Gastrocnemius medialis (tissue), 4 donors: Measurements from ENCODE around the gene WDFY3. TPM values are rescaled to one million over a fixed set of nuclear protein-coding genes. Genes with fewer than 3 reads are reported as not detected.

Experiments used
- ATAC-seq, 2 donors: fragments of 150-250 bp; one replicate each; pipeline ENCODE4 v1.9.1; 2016
- DNase-seq, 2 donors: peaks; one replicate each; pipeline ENCODE4 v3.0.0-alpha.2; 2019
- H3K27ac ChIP-seq, 4 donors: fragments of 200-600 bp; sonication (generic); 1 replicate in 1 of 4; 2 replicates in 3 of 4; pipeline ENCODE4 v1.5.1; 2016 to 2018; ENCODE audit warnings: mild to moderate bottlenecking in 2 of 4, moderate library complexity in 1 of 4
- H3K27me3 ChIP-seq, 3 donors: fragments of 200-600 bp; sonication (generic) in 2 of 3; 1 replicate in 1 of 3; 2 replicates in 2 of 3; pipeline versions ENCODE4 v1.5.1 to v1.6.0; 2016 to 2019; ENCODE audit warnings: mild to moderate bottlenecking in 1 of 3, moderate library complexity in 1 of 3
- H3K36me3 ChIP-seq, 2 donors: fragments of 200-600 bp; sonication (generic) in 1 of 2; one replicate each; pipeline ENCODE4 v1.5.1; 2017 to 2018
- H3K4me1 ChIP-seq, 2 donors: fragments of 200-600 bp; sonication (generic) in 1 of 2; one replicate each; pipeline ENCODE4 v1.5.1; 2016 to 2017; ENCODE audit warnings: mild to moderate bottlenecking in 2 of 2
- H3K4me3 ChIP-seq, 4 donors: fragments of 200-600 bp; sonication (generic) in 3 of 4; 1 replicate in 1 of 4; 2 replicates in 3 of 4; pipeline ENCODE4 v1.5.1; 2016 to 2019; ENCODE audit warnings: mild to moderate bottlenecking in 2 of 4
- H3K9me3 ChIP-seq, 3 donors: fragments of 200-600 bp; sonication (generic) in 2 of 3; 1 replicate in 1 of 3; 2 replicates in 2 of 3; pipeline ENCODE4 v1.5.1; 2016 to 2019
- POLR2A ChIP-seq, 2 donors: fragments of 450-650 bp; IDR thresholded peaks; one replicate each; pipeline ENCODE4 v1.6.1; 2017; ENCODE audit warnings: antibody characterized with exemption in 2 of 2, mild to moderate bottlenecking in 2 of 2, moderate library complexity in 2 of 2
- in situ Hi-C, 4 donors: fragments of 200-750 bp; cut with MboI; loops; one replicate each; pipeline versions ENCODE4 v1.15.0 to v1.8.0; 2017; ENCODE audit warnings: low sequenced_read_pairs in 4 of 4
- intact Hi-C: fragments of 100-400 bp; cut with DNase I; formaldehyde crosslinking; loops from one replicate; pipeline ENCODE4 v1.15.1; 2023; ENCODE audit warnings: low total_unique reads
- total RNA-seq, 4 donors: library from RNA; depleted of rRNA; stranded (reverse); fragments of >200 nt; gene quantifications; one replicate each; pipeline versions ENCODE4 v1.1.0 to v1.2.3, GENCODE V29; 2016
- TF ChIP-seq, protein P1 (sequence below), 5 experiments: fragments of 450-650 bp in 3 of 5; fragments of 200-600 bp in 2 of 5; sonication (generic) in 2 of 5; IDR thresholded peaks in 4 of 5; conservative IDR thresholded peaks in 1 of 5; 1 replicate in 4 of 5; 2 replicates in 1 of 5; pipeline ENCODE4 v1.5.1; 2016 to 2019; ENCODE audit warnings: antibody characterized with exemption in 5 of 5, mild to moderate bottlenecking in 3 of 5, moderate library complexity in 3 of 5

WDFY3 gene
- total RNA-seq, 4 donors from 2014 or later = 28.3 to 65.9 (median 36.4) TPM

DNA sequence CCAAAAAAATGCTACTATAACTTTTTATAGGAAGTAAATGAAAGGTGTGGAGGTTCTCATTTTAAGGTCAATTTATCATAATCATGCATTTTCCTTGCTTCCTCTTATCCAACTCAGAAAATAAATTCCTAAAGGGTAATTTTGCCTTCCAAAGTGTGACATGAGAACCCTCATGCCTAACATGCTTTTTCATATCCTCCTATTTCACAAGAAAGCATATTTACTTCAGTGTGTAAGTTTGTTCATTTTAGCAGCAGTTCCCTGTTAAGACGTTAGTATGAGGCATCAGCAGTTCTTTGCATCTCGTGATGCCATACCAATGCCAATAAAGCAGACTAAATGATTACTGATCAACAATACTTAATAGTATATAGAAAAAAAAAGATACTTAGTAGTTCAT lies 18.4 kb downstream of the WDFY3 start:
- H3K4me1 ChIP-seq = peaks cover 38 to 49% of the 10 kb centered on the region in 2 donors
- intact Hi-C loops = no loop called here
- H3K9me3 ChIP-seq = no peaks in the 10 kb centered on the region
- no peak overlapping the region for H3K27ac ChIP-seq
- TF ChIP-seq, protein P1, sequence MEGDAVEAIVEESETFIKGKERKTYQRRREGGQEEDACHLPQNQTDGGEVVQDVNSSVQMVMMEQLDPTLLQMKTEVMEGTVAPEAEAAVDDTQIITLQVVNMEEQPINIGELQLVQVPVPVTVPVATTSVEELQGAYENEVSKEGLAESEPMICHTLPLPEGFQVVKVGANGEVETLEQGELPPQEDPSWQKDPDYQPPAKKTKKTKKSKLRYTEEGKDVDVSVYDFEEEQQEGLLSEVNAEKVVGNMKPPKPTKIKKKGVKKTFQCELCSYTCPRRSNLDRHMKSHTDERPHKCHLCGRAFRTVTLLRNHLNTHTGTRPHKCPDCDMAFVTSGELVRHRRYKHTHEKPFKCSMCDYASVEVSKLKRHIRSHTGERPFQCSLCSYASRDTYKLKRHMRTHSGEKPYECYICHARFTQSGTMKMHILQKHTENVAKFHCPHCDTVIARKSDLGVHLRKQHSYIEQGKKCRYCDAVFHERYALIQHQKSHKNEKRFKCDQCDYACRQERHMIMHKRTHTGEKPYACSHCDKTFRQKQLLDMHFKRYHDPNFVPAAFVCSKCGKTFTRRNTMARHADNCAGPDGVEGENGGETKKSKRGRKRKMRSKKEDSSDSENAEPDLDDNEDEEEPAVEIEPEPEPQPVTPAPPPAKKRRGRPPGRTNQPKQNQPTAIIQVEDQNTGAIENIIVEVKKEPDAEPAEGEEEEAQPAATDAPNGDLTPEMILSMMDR (IDR thresholded peaks at IDR 0.05 in 4 of 5, conservative IDR thresholded peaks at IDR 0.05 in 1 of 5) = no peak
- no peak for TF ChIP-seq POLR2A (IDR thresholded peaks at IDR 0.05)
- no peak for ATAC-seq
- no peak overlapping the region for H3K4me3 ChIP-seq
- no peaks in the 10 kb centered on the region for H3K36me3 ChIP-seq
- in situ Hi-C loops = no loop called here
- no peaks in the 10 kb centered on the region for H3K27me3 ChIP-seq
- DNase-seq = no peak

GRCh38 chr4:84944947-84945346 lies 21.5 kb downstream of the WDFY3 start:
- in situ Hi-C loops (no loop called here), intact Hi-C loops (no loop called here)
- Histone ChIP-seq H3K27ac (no peak overlapping the region), H3K36me3 (no peaks in the 10 kb centered on the region), H3K27me3 (no peaks in the 10 kb centered on the region), H3K4me1 (peaks cover 26% of the 10 kb centered on the region in 2 donors), H3K4me3 (no peak overlapping the region), H3K9me3 (peaks cover 0 to 11% (median 0%) of the 10 kb centered on the region in 3 donors)
- no peak for TF ChIP-seq POLR2A (IDR thresholded peaks at IDR 0.05)
- TF ChIP-seq, protein P1 (IDR thresholded peaks at IDR 0.05 in 4 of 5, conservative IDR thresholded peaks at IDR 0.05 in 1 of 5) = no peak
- DNase-seq (no peak), ATAC-seq (peak in 1 of 2 donors; percentile 77)

DNA sequence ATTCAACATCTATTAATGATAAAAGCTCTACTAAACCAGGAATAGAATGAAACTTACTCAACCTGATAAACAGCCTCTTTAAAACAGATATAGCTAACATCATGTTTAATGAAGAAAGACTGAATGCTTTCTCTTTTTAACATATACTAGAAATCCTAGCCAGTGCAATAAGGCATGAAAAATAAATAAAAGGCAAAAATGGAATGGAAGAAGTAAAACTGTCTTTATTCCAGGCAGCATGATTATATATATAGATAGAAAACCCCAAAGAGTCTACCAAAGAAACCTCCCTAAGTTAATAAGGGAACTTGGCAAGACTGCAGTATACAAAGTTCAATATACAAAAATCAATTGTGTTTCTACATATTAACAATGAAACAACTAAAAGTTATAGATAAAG lies 25.5 kb downstream of the WDFY3 start:
- in situ Hi-C loops = no loop called here
- Histone ChIP-seq H3K9me3 (peaks cover 0 to 11% (median 0%) of the 10 kb centered on the region in 3 donors), H3K4me3 (no peak overlapping the region), H3K27ac (no peak overlapping the region), H3K27me3 (no peaks in the 10 kb centered on the region), H3K36me3 (no peaks in the 10 kb centered on the region), H3K4me1 (peaks cover 32 to 37% of the 10 kb centered on the region in 2 donors)
- no peak for TF ChIP-seq POLR2A (IDR thresholded peaks at IDR 0.05)
- TF ChIP-seq, protein P1 (IDR thresholded peaks at IDR 0.05 in 4 of 5, conservative IDR thresholded peaks at IDR 0.05 in 1 of 5) = no peak
- intact Hi-C loops = no loop called here
- DNase-seq = no peak
- no peak for ATAC-seq

DNA sequence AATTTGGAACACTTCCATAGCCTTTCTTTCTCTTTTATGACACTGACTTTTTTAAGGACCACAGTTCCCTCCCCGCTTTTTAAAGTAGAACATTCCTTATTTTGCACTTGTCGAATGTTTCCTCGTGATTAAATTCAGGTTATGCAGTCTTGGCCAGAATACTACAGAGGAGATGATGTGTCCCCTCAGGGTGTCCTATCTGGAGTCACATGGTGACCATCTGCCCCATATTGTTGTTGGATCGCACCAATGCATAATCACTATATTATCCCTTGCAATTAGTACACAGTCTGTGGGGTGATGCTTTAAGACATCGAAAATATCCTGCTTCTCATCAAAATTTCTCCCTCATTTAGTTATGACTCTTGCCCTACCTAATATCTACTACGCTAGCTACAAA lies 27.4 kb downstream of the WDFY3 start:
- Histone ChIP-seq H3K9me3 (peaks cover 0 to 11% (median 0%) of the 10 kb centered on the region in 3 donors), H3K27me3 (no peaks in the 10 kb centered on the region), H3K27ac (peak overlapping the region in 3 of 4 donors; percentile 0 to 32 (median 20)), H3K4me1 (peaks cover 25 to 27% of the 10 kb centered on the region in 2 donors), H3K36me3 (no peaks in the 10 kb centered on the region), H3K4me3 (no peak overlapping the region)
- no peak for TF ChIP-seq POLR2A (IDR thresholded peaks at IDR 0.05)
- TF ChIP-seq, protein P1 (IDR thresholded peaks at IDR 0.05 in 4 of 5, conservative IDR thresholded peaks at IDR 0.05 in 1 of 5) = no peak
- in situ Hi-C loops = no loop called here
- intact Hi-C loops = no loop called here
- DNase-seq (no peak), ATAC-seq (no peak)

DNA sequence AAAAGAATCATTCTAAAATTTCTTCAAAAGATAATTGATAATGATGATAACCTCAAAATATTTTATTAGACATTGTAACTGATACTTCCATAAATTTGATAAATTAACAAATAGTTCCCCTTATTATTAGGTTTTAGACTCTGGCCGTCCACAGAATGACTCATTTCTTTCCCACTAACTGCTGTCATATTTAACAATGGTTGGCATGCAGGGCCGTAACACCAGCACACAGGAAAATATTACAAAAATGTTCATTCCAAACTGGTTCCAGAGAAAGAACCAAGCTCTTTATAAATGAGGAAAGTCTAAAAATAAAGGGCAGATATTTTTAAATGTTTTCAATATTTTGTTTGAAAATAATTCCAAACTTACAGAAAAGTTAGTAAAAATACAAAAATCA lies 28.2 kb downstream of the WDFY3 start:
- DNase-seq = no peak
- intact Hi-C loops (no loop called here), in situ Hi-C loops (no loop called here)
- H3K27me3 ChIP-seq = no peaks in the 10 kb centered on the region
- TF ChIP-seq POLR2A (IDR thresholded peaks at IDR 0.05) = no peak
- TF ChIP-seq, protein P1 (IDR thresholded peaks at IDR 0.05 in 4 of 5, conservative IDR thresholded peaks at IDR 0.05 in 1 of 5) = no peak
- peaks cover 0 to 11% (median 0%) of the 10 kb centered on the region in 3 donors for H3K9me3 ChIP-seq
- H3K36me3 ChIP-seq = no peaks in the 10 kb centered on the region
- H3K4me3 ChIP-seq = no peak overlapping the region
- peak overlapping the region; percentile 0 to 41 (median 22) for H3K27ac ChIP-seq
- H3K4me1 ChIP-seq = peaks cover 25 to 27% of the 10 kb centered on the region in 2 donors
- ATAC-seq = peak in 1 of 2 donors; percentile 61
